Measurements from ENCODE around the gene SLC31A2.

SLC31A2 gene

DNA sequence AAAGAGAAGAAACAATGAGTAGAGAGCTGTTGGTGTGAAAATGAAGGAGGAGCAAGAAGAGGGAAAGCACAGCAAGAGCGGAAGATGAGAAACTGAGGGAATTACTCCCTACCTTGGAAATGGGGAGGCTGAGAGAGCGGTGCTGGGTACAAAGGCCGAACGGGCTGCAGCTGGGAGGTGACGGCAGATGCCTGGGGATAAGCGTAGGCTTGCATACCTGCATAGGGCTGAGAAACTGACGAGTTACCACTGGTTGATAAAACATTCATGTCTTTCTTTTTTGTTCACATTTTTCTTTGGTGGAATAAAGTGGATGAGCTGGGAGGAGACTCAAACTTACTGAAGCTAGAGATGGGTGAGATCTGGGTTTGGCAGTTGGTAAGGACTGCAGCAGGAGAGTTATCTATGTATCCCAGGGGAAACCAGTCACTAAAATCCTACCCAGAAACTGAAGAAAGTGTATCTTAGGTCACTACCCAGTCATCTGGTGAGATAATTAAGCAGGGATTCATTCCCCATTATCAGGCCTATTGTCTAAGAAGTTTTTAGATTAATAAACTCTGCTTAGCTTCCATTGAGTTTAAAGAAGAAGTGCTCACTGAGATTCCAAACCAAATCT, 35.4 kb downstream of the SLC31A2 start:
- DNase-seq (ENCODE audit: low read depth in 2 of 2): no peak

DNA sequence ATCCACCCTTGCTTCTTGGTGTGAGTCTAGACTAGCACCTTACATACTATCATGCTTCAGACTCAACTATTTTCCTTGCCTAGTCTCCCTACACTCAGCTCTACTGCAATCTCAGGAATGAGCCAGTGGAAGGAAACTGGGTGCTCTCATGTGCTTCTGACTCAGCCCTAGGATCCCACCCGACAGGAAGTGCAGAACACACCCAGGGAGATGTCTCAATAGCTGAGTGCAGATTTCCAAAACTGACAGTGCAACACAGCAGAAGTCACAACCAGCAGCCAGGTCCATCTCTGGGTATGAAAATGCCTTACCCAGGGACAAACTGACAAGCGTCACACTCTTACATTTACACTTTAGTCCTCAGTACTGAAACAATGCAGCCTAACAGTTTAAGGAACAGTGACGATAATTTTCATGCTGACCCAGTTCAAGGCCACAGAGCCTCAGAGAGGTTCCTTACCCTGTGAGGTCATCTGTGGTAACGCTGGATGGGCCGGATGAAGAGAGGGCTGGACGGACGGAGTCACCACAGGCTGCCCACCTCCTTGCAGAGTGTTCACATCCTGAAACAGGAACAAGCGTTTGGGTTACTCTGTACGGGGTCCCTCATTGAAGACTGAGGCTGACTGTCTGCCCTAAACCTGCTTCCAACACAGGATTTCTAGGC, 37.3 kb downstream of the SLC31A2 start:
- DNase-seq (ENCODE audit: low read depth in 2 of 2): no peak

GRCh38 chr9:113192455-113192854, 41.6 kb downstream of the SLC31A2 start:
- no peak for DNase-seq (ENCODE audit: low read depth in 2 of 2)

DNA sequence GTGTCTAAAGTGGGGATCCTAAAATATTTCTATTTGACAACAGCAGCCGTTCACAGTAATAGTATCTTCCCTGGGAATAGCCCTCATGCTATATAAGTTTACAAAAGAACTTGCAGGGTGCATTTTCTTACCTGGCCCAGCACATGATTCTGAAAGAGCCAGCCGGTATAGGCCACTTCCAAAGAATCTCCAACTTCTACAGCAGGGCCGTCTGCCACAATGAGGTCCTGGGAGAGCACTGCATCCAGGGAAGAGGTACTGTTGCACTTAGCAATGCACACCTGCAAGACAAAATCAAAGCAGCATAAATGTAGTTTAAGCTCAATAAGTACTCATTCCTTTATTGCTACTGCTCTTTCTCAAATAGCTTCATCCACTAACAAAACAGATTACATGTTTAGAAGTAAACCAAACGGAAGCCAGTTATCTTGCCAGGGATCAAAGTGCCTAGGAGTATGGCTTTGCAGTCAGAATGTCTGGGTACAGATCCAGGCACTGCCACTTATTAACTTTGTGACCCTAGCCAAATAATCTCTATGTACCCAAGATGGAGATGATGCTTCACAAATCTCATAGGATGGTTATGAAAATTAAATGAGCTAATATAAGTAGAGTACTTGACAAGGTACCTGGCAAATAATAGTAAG, 49.0 kb downstream of the SLC31A2 start:
- DNase-seq (ENCODE audit: low read depth in 2 of 2): no peak

GRCh38 chr9:113205432-113205831, 54.6 kb downstream of the SLC31A2 start:
- DNase-seq (ENCODE audit: low read depth in 2 of 2): no peak

GRCh38 chr9:113205861-113206260, 55.1 kb downstream of the SLC31A2 start:
- no peak for DNase-seq (ENCODE audit: low read depth in 2 of 2)

DNA sequence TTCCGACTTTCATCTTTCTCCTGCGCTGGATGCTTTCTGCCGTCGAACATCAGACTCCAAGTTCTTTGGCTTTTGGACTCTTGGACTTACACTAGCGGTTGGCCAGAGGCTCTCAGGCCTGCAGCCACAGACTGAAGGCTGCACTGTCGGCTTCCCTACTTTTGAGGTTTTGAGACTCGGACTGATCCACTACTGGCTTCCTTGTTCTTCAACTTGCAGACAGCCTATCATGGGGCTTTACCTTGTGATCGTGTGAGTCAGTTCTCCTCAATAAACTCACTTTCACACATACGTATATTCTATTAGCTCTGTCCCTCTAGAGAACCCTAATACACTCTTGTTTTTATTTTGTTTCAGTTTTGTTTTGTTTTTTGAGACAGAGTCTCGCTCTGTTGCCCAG, 60.0 kb downstream of the SLC31A2 start:
- DNase-seq (ENCODE audit: low read depth in 2 of 2): no peak

All from stimulated activated CD8-positive, alpha-beta memory T cell treated with anti-CD3 and anti-CD28 coated beads, Interleukin-2, amount 100 ng/mL, for 48 hours (primary cell).